SKM-1 (cell line): ENCODE results near the gene SLC6A17.

Experiments
- DNase-seq: peaks from one replicate; lab custom pipeline; 2025; ENCODE audit not compliant: unreplicated experiment; lab: John Stamatoyannopoulos, UW

SLC6A17 gene

GRCh38 chr1:110173466-110174105 is 23.3 kb downstream of the SLC6A17 start:
- DNase-seq, result no peak

- no peak for DNase-seq
These were observed 24.7 kb downstream of the SLC6A17 start for GRCh38 chr1:110174961-110175360.

- no peak for DNase-seq
These were observed 26.1 kb downstream of the SLC6A17 start for GRCh38 chr1:110176299-110176956.

DNA sequence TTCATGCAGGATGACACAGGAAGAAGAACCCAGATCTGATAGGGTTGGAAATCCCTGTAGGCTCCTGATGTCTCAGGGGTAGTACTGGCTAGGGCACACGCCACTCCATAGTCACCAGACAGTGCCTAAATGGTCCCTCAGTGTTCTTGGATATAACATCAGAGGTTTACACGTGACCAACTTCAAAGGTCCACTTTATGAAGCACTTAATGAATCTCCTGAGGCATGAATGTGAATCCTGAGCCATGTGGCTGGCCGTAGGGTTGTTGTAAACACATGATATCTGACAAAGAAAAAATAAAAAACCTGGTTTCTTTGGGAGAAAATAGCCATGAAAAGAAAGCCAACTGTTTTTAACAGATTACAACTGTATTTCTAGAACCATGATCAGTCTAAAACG is 27.5 kb downstream of the SLC6A17 start:
- no peak for DNase-seq

GRCh38 chr1:110183642-110184167 is 33.4 kb downstream of the SLC6A17 start:
- DNase-seq, result no peak

DNA sequence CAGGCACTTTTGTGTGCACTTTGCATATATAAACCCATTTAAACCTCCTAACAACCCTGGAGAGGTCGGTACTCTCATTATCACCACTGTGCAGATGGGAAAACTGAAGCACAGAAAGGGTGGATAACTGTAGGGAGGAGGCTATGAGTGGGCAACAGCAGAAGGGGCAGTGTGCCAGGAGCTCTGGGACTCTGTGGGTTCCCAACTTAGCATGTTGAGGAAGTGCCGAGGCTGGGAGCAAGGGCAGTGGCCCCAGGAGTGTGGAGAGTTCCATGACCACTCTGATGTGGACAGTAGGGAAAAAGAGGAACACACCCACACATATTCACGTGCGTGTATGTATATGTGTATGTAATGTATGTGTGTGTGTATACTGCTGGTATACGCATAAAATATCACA is 34.2 kb downstream of the SLC6A17 start:
- DNase-seq, result no peak

DNA sequence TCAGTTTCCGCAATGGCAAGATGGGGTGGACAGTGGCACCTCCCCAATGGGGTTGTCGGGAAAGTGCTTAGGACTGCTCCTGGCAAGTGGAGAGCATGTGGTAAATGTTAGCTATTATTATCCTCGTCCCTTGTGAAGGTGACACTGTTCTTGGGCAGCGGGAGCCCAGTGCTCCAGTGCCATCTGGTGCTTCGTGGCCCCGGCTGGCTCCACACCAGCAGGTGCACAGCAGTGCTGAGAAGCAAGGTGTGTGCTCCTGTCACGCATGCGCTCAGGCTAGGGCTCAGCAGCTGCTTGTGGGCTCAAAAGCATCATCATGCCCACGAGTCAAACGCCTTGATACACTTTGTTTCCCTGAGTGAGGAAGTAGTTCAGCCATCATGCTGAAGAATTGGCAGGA is 34.9 kb downstream of the SLC6A17 start:
- DNase-seq, result no peak

DNA sequence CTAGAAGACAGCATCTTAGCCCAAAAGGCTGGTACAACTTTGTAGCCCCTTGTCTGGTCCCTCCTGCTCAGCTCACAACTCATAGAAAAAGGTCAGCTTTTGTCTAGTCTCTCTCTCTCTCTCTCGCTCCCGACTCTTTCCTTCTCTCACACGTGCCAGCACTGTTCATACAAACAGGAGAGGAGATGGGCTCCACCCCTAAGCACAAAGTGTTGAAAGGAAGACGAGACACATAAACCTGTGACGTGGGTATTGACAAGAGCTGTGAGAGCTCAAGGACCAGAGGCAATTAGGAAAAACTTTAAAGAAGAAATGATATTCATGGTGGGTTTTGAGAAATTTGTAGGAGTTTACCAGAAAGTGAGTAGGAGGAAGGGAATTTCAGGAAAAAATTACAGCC is 36.3 kb downstream of the SLC6A17 start:
- DNase-seq, result no peak

GRCh38 chr1:110187139-110187890 is 37.0 kb downstream of the SLC6A17 start:
- DNase-seq, result no peak

GRCh38 chr1:110188035-110188618 is 37.8 kb downstream of the SLC6A17 start:
- no peak for DNase-seq

DNA sequence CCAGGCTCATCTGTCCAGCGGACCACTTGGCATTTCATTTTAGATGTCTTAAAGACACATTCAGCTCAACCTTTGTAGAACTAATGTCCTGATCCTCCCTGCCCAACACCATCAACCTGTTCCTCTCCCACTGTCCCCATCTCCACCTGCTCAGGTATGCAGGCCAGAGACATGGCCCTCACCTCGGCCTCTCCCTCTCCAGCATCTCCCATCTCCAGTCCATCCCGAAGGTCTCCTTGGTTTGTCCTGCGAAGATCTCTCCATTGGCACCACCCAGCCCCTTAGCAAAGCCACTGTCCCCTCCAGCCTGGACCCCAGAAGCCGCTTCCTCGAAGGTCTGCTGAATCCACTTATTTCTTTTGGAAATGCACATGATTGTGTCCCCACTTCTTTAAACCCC is 38.9 kb downstream of the SLC6A17 start:
- no peak for DNase-seq

GRCh38 chr1:110190282-110190929 is 40.1 kb downstream of the SLC6A17 start:
- DNase-seq, result no peak

DNA sequence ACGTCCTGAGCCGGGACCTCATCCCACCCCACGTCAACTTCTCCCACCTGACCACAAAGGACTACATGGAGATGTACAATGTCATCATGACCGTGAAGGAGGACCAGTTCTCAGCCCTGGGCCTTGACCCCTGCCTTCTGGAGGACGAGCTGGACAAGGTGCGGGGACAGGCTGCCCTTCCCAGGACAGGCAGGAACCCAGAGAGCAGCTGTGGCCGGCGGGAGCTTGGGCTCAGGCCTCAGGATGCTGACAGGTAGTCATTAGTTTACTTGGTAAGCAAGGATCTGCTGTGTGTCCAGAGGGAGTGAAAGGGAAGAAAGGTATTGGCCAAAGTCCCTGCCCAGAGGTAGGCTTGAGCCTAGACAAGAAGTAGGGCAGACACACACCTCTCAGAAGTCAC is 42.2 kb downstream of the SLC6A17 start:
- no peak for DNase-seq

- no peak for DNase-seq
These were observed 44.9 kb downstream of the SLC6A17 start for GRCh38 chr1:110195196-110195595.

DNA sequence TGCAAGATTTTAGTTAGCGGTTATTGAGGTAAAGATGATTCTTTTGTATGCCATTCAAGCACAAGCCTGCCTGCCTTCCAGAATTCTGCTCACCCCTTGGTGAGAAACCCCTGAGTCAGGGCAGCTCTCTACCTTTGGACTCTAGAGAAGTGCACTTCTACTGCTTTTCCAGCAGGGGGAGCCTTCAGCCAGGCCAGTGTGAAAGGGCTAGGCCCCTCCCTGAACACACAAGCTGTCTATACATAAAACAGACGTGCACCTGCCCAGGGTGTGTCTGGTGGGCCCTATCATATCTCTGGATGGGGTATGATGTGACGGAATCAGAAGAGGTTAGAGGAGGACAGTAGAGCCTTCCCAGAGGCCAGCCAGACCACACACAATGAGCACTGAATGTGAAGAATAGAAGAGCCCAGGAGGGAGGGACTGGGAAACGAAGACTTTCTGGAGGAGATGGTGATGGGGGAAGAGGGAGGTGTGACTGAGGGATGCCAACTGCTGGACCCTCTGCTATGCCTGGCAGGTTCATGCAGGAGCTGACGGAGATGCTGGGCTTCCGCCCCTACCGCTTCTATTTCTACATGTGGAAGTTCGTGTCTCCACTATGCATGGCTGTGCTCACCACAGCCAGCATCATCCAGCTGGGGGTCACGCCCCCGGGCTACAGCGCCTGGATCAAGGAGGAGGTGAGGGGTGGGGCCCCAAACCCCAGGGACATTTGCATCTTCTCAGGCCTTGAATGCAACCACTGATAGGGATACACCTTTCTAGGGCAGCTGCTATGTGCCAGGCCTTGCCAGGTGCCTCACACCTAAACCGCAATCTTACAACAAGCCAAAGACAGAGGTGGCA is 46.8 kb downstream of the SLC6A17 start:
- DNase-seq, result peak; percentile 53

GRCh38 chr1:110197905-110198629 is 47.8 kb downstream of the SLC6A17 start:
- no peak for DNase-seq

DNA sequence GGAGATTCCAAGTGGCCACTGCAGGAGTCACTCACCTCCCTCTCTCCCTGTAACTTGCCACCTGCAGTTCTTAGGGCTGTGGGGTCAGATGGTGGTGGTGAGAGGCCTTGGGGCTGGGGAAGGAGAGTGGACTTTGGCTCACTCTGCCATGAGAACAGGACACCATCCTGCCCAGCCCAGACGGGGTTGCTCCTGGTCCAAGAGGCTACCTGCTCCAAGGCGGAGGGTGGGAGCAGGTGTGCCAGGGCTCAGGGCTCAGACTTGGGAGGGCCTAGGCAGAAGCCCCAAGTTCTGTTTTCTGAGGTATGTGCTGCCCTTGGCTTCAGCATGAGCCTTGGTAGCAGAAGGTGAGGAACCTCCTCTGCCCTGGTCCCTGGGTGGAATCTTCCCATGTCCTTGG is 48.5 kb downstream of the SLC6A17 start:
- no peak for DNase-seq

DNA sequence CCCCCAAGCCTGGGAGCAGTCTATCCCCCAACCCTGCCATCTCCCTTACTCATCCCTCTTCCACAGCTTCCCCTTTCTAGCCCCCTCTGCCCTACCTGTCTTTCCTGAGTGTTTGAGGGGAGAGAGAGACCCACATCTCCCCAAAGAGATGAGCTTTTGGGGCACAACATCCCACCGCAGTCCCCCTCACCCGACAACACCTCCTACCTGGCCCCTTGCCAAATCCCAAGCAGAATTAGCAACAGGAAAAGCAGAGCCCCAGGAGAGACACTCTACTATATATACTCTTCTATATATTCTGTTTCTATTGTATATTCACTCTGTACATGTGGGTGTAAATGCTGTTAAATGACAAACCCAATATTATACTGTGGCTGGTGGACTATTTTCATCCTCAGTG is 49.9 kb downstream of the SLC6A17 start:
- no peak for DNase-seq

- no peak for DNase-seq
These were observed 50.4 kb downstream of the SLC6A17 start for GRCh38 chr1:110200666-110201065.
